ENCODE data around the gene CIC. TPM values are rescaled to one million over a fixed set of nuclear protein-coding genes. Genes with fewer than 3 reads are reported as not detected.
A peak's percentile ranks its signal among the peaks of the same experiment; 100 is the strongest.

Gene CIC
- polyA plus RNA-seq, 1 experiment: 2.9 TPM

GRCh38 chr19:42252365-42253244, 16.4 kb upstream of the CIC start:
- CTCF ChIA-PET: interaction anchor here (1.4 to 2.1 kb wide), 4 partner anchors 27 to 148 kb away, joined by 3 to 13 read pairs (median 4); no protein-coding TSS in a partner anchor
- Histone ChIP-seq H3K27me3 (ENCODE audit: control insufficient read depth, insufficient read depth, low read length) (no peaks in the 10 kb centered on the region), H3K4me3 (ENCODE audit: low read depth, low read length) (peak overlapping the region; percentile 84), H3K27ac (ENCODE audit: low read depth, low read length) (peak overlapping the region; percentile 82), H3K9me3 (ENCODE audit: control insufficient read depth, insufficient read depth, low read length) (peaks cover 7% of the 10 kb centered on the region; the same call in 1 of the 2 replicates)
- POLR2A ChIA-PET: no interaction called here
- no peak for DNase-seq (ENCODE audit: low read depth, low spot score)
- TF ChIP-seq, protein P1, sequence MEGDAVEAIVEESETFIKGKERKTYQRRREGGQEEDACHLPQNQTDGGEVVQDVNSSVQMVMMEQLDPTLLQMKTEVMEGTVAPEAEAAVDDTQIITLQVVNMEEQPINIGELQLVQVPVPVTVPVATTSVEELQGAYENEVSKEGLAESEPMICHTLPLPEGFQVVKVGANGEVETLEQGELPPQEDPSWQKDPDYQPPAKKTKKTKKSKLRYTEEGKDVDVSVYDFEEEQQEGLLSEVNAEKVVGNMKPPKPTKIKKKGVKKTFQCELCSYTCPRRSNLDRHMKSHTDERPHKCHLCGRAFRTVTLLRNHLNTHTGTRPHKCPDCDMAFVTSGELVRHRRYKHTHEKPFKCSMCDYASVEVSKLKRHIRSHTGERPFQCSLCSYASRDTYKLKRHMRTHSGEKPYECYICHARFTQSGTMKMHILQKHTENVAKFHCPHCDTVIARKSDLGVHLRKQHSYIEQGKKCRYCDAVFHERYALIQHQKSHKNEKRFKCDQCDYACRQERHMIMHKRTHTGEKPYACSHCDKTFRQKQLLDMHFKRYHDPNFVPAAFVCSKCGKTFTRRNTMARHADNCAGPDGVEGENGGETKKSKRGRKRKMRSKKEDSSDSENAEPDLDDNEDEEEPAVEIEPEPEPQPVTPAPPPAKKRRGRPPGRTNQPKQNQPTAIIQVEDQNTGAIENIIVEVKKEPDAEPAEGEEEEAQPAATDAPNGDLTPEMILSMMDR (IDR thresholded peaks at IDR 0.05; ENCODE audit: low read depth, low read length): no peak

GRCh38 chr19:42253245-42254088, 15.6 kb upstream of the CIC start:
- TF ChIP-seq, protein P1 (IDR thresholded peaks at IDR 0.05; ENCODE audit: low read depth, low read length): no peak
- peaks cover 7% of the 10 kb centered on the region; the same call in 1 of the 2 replicates for H3K9me3 ChIP-seq (ENCODE audit: control insufficient read depth, insufficient read depth, low read length)
- peak overlapping the region; percentile 94 for H3K4me3 ChIP-seq (ENCODE audit: low read depth, low read length)
- no peak for DNase-seq (ENCODE audit: low read depth, low spot score)
- peak overlapping the region; percentile 82 for H3K27ac ChIP-seq (ENCODE audit: low read depth, low read length)
- ChIA-PET CTCF (no interaction called here), POLR2A (interaction anchor here (0.6 kb wide), 1 partner anchor 31 kb away, joined by 4 read pairs; no protein-coding TSS in a partner anchor)
- H3K27me3 ChIP-seq (ENCODE audit: control insufficient read depth, insufficient read depth, low read length): no peaks in the 10 kb centered on the region

- ChIA-PET CTCF (no interaction called here), POLR2A (interaction anchor here (0.6 kb wide), 1 partner anchor 32 kb away, joined by 4 read pairs; no protein-coding TSS in a partner anchor)
- Histone ChIP-seq H3K9me3 (ENCODE audit: control insufficient read depth, insufficient read depth, low read length) (peaks cover 7% of the 10 kb centered on the region; the same call in 1 of the 2 replicates), H3K4me3 (ENCODE audit: low read depth, low read length) (peak overlapping the region; percentile 94), H3K27ac (ENCODE audit: low read depth, low read length) (peak overlapping the region; percentile 47), H3K27me3 (ENCODE audit: control insufficient read depth, insufficient read depth, low read length) (no peaks in the 10 kb centered on the region)
- TF ChIP-seq, protein P1 (IDR thresholded peaks at IDR 0.05; ENCODE audit: low read depth, low read length): no peak
- DNase-seq (ENCODE audit: low read depth, low spot score): no peak
Observed at GRCh38 chr19:42254089-42254849, 14.8 kb upstream of the CIC start.

DNA sequence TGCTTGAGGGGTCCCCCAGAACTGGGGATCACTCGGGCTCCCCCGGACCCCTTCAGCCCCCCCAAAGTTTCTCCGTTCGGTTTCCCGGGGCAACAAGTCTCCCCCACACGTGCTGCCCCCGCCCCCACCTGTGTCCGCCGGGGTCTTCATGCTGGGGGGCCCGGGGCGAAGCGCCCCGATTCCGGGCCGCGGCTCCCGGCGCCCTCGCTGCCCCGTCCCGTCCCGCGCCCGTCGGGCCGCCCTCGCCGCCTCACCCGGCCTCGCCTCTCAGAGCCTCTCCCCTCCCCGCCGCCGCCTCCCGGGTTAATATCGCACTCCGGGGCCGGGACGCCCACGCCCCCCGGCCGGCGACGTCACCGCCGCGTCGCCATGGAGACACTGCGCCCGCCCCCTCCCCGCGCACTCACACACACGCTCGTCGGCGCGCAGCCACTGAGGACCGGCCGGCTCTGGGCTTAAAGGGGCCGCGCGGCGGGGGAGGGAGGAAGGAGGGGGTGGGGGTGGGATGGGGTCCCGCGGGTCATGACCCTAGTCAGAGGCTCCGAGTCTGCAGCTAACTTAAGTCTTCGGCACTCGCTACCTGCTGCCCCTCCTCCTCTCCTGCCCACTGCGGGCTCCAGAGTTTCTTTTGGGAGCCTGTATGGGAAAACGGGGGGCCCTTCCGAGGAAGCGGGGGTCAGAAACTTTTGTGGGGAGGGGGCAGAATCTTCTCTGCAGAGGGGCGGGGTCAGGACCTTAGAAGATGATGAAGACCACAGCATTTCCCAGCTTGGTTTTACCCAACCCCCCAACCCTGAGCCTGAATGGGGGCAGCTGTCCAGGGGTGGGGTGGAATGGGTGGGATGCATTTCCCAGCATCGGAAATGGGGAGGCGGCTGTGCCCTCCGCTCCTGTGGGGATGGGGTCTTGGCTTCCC, 13.9 kb upstream of the CIC start, which contains the start of gene ERF:
Gene ERF, minus strand, starts transcription at position 279 of the 916 bp plus-strand sequence. Its CDS starts 129 bp downstream, at position 150.
- CTCF ChIA-PET: interaction anchor here (2.0 kb wide), 1 partner anchor 25 kb away, joined by 7 read pairs; no protein-coding TSS in a partner anchor
- Histone ChIP-seq H3K27ac (ENCODE audit: low read depth, low read length) (peak within 1 kb of the TSS; percentile 75), H3K4me3 (ENCODE audit: low read depth, low read length) (peak within 1 kb of the TSS; percentile 94), H3K27me3 (ENCODE audit: control insufficient read depth, insufficient read depth, low read length) (no peaks in the 10 kb centered on the region), H3K9me3 (ENCODE audit: control insufficient read depth, insufficient read depth, low read length) (peaks cover 7% of the 10 kb centered on the region; the same call in 1 of the 2 replicates)
- TF ChIP-seq, protein P1 (IDR thresholded peaks at IDR 0.05; ENCODE audit: low read depth, low read length): no peak
- POLR2A ChIA-PET: interaction anchor here (0.9 to 1.7 kb wide), 3 partner anchors 9 to 142 kb away, joined by 4 to 5 read pairs (median 4); no protein-coding TSS in a partner anchor
- peak; percentile 58 for DNase-seq (ENCODE audit: low read depth, low spot score)
